Gastrocnemius medialis (tissue), 4 donors: Measurements from ENCODE around the gene INPP5A. TPM values are rescaled to one million over a fixed set of nuclear protein-coding genes. Genes with fewer than 3 reads are reported as not detected.

Experiments
- ATAC-seq, 2 donors: fragments of 150-250 bp; one replicate each; pipeline ENCODE4 v1.9.1; 2016
- DNase-seq, 2 donors: peaks; one replicate each; pipeline ENCODE4 v3.0.0-alpha.2; 2019
- H3K27ac ChIP-seq, 4 donors: fragments of 200-600 bp; sonication (generic); 1 replicate in 1 of 4; 2 replicates in 3 of 4; pipeline ENCODE4 v1.5.1; 2016 to 2018; ENCODE audit warnings: mild to moderate bottlenecking in 2 of 4, moderate library complexity in 1 of 4
- H3K27me3 ChIP-seq, 3 donors: fragments of 200-600 bp; sonication (generic) in 2 of 3; 1 replicate in 1 of 3; 2 replicates in 2 of 3; pipeline versions ENCODE4 v1.5.1 to v1.6.0; 2016 to 2019; ENCODE audit warnings: mild to moderate bottlenecking in 1 of 3, moderate library complexity in 1 of 3
- H3K36me3 ChIP-seq, 2 donors: fragments of 200-600 bp; sonication (generic) in 1 of 2; one replicate each; pipeline ENCODE4 v1.5.1; 2017 to 2018
- H3K4me1 ChIP-seq, 2 donors: fragments of 200-600 bp; sonication (generic) in 1 of 2; one replicate each; pipeline ENCODE4 v1.5.1; 2016 to 2017; ENCODE audit warnings: mild to moderate bottlenecking in 2 of 2
- H3K4me3 ChIP-seq, 4 donors: fragments of 200-600 bp; sonication (generic) in 3 of 4; 1 replicate in 1 of 4; 2 replicates in 3 of 4; pipeline ENCODE4 v1.5.1; 2016 to 2019; ENCODE audit warnings: mild to moderate bottlenecking in 2 of 4
- H3K9me3 ChIP-seq, 3 donors: fragments of 200-600 bp; sonication (generic) in 2 of 3; 1 replicate in 1 of 3; 2 replicates in 2 of 3; pipeline ENCODE4 v1.5.1; 2016 to 2019
- POLR2A ChIP-seq, 2 donors: fragments of 450-650 bp; IDR thresholded peaks; one replicate each; pipeline ENCODE4 v1.6.1; 2017; ENCODE audit warnings: antibody characterized with exemption in 2 of 2, mild to moderate bottlenecking in 2 of 2, moderate library complexity in 2 of 2
- in situ Hi-C, 4 donors: fragments of 200-750 bp; cut with MboI; loops; one replicate each; pipeline versions ENCODE4 v1.15.0 to v1.8.0; 2017; ENCODE audit warnings: low sequenced_read_pairs in 4 of 4
- intact Hi-C: fragments of 100-400 bp; cut with DNase I; formaldehyde crosslinking; loops from one replicate; pipeline ENCODE4 v1.15.1; 2023; ENCODE audit warnings: low total_unique reads
- total RNA-seq, 4 donors: library from RNA; depleted of rRNA; stranded (reverse); fragments of >200 nt; gene quantifications; one replicate each; pipeline versions ENCODE4 v1.1.0 to v1.2.3, GENCODE V29; 2016
- TF ChIP-seq, protein P1 (sequence below), 5 experiments: fragments of 450-650 bp in 3 of 5; fragments of 200-600 bp in 2 of 5; sonication (generic) in 2 of 5; IDR thresholded peaks in 4 of 5; conservative IDR thresholded peaks in 1 of 5; 1 replicate in 4 of 5; 2 replicates in 1 of 5; pipeline ENCODE4 v1.5.1; 2016 to 2019; ENCODE audit warnings: antibody characterized with exemption in 5 of 5, mild to moderate bottlenecking in 3 of 5, moderate library complexity in 3 of 5

The INPP5A gene
- total RNA-seq, 4 donors from 2014 or later, result 74.9 to 107 (median 92.4) TPM

GRCh38 chr10:132803416-132804210 is 266.0 kb downstream of the INPP5A start:
- H3K27me3 ChIP-seq, result peaks cover 0 to 3% (median 0%) of the 10 kb centered on the region in 3 donors
- ATAC-seq (no peak), DNase-seq (no peak)
- H3K9me3 ChIP-seq, result no peaks in the 10 kb centered on the region
- no peaks in the 10 kb centered on the region for H3K4me1 ChIP-seq
- H3K36me3 ChIP-seq, result no peaks in the 10 kb centered on the region
- no peak overlapping the region for H3K4me3 ChIP-seq
- TF ChIP-seq, protein P1, sequence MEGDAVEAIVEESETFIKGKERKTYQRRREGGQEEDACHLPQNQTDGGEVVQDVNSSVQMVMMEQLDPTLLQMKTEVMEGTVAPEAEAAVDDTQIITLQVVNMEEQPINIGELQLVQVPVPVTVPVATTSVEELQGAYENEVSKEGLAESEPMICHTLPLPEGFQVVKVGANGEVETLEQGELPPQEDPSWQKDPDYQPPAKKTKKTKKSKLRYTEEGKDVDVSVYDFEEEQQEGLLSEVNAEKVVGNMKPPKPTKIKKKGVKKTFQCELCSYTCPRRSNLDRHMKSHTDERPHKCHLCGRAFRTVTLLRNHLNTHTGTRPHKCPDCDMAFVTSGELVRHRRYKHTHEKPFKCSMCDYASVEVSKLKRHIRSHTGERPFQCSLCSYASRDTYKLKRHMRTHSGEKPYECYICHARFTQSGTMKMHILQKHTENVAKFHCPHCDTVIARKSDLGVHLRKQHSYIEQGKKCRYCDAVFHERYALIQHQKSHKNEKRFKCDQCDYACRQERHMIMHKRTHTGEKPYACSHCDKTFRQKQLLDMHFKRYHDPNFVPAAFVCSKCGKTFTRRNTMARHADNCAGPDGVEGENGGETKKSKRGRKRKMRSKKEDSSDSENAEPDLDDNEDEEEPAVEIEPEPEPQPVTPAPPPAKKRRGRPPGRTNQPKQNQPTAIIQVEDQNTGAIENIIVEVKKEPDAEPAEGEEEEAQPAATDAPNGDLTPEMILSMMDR (IDR thresholded peaks at IDR 0.05 in 4 of 5, conservative IDR thresholded peaks at IDR 0.05 in 1 of 5), result no peak
- no peak for TF ChIP-seq POLR2A (IDR thresholded peaks at IDR 0.05)
- no peak overlapping the region for H3K27ac ChIP-seq
- in situ Hi-C loops (no loop called here), intact Hi-C loops (no loop called here)

GRCh38 chr10:132804287-132804686 is 266.7 kb downstream of the INPP5A start:
- Histone ChIP-seq H3K4me3 (no peak overlapping the region), H3K36me3 (no peaks in the 10 kb centered on the region), H3K27me3 (peaks cover 0 to 3% (median 0%) of the 10 kb centered on the region in 3 donors), H3K27ac (no peak overlapping the region), H3K9me3 (no peaks in the 10 kb centered on the region), H3K4me1 (no peaks in the 10 kb centered on the region)
- TF ChIP-seq, protein P1 (IDR thresholded peaks at IDR 0.05 in 4 of 5, conservative IDR thresholded peaks at IDR 0.05 in 1 of 5), result no peak
- TF ChIP-seq POLR2A (IDR thresholded peaks at IDR 0.05), result no peak
- intact Hi-C loops, result no loop called here
- no peak for ATAC-seq
- no peak for DNase-seq
- in situ Hi-C loops, result no loop called here

DNA sequence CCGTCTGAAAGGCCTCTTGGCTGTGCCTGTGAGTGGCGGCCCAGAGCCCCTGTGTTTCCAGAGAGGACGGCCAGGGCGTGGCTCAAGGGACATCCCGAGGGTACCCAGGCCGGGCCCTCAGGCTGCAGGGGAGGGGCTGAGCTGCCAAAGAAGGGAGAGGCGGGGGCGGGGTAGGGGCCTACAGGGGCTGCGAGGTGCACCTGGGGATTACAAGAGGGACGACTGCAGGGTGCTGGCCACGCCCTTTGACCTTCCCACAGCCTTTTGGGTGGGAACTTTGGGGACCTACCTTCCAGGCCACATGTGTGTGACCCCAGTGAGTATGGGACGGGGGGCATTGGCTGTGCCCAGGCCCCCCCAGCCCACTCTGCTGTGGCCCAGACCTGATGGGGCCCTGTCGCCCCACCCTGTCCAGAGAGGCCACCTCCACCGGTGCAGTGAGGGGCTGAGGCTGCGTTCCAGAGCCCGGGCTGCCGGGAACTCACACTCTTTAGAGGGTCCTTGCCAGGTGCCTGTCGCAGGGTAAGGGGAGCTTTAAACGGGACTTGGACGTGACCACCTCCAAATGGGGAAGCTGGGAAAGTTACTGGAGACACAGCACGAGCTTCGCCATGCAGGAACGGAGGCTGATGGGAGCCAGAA is 267.3 kb downstream of the INPP5A start:
- no peaks in the 10 kb centered on the region for H3K4me1 ChIP-seq
- in situ Hi-C loops, result no loop called here
- H3K9me3 ChIP-seq, result no peaks in the 10 kb centered on the region
- DNase-seq (no peak), ATAC-seq (no peak)
- intact Hi-C loops, result no loop called here
- TF ChIP-seq, protein P1 (IDR thresholded peaks at IDR 0.05 in 4 of 5, conservative IDR thresholded peaks at IDR 0.05 in 1 of 5), result no peak
- no peak for TF ChIP-seq POLR2A (IDR thresholded peaks at IDR 0.05)
- no peak overlapping the region for H3K4me3 ChIP-seq
- peaks cover 0 to 3% (median 0%) of the 10 kb centered on the region in 3 donors for H3K27me3 ChIP-seq
- H3K27ac ChIP-seq, result no peak overlapping the region
- H3K36me3 ChIP-seq, result no peaks in the 10 kb centered on the region

DNA sequence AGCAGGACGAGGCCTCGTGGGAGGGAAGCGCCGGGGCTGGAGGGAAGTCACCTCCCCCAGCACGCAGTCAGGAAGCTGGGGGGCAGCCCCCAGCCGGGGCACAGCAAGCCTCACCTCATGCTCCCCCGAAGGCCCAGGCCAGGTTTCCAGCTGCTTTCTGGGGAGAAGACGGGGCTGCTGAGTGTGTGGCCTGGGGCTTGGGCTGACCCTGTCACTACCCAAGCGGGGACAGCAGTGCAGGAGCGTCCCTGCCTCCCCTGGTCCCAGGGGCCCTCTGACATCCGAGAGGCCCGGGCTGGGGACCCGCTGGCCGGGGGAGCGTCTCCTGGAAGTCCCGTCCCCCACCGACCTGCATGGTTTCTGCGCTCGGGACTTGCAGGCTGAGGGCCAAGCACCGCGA is 268.0 kb downstream of the INPP5A start:
- intact Hi-C loops (no loop called here), in situ Hi-C loops (no loop called here)
- DNase-seq, result no peak
- Histone ChIP-seq H3K4me1 (no peaks in the 10 kb centered on the region), H3K36me3 (no peaks in the 10 kb centered on the region), H3K27ac (no peak overlapping the region), H3K4me3 (no peak overlapping the region), H3K27me3 (peaks cover 0 to 3% (median 0%) of the 10 kb centered on the region in 3 donors), H3K9me3 (no peaks in the 10 kb centered on the region)
- no peak for TF ChIP-seq POLR2A (IDR thresholded peaks at IDR 0.05)
- TF ChIP-seq, protein P1 (IDR thresholded peaks at IDR 0.05 in 4 of 5, conservative IDR thresholded peaks at IDR 0.05 in 1 of 5), result no peak
- ATAC-seq, result no peak
